ENCODE measurements around the gene PACRG. TPM values are rescaled to one million over a fixed set of nuclear protein-coding genes. Genes with fewer than 3 reads are reported as not detected.

PACRG gene
- total RNA-seq, 1 donor: under 0.01 TPM

DNA sequence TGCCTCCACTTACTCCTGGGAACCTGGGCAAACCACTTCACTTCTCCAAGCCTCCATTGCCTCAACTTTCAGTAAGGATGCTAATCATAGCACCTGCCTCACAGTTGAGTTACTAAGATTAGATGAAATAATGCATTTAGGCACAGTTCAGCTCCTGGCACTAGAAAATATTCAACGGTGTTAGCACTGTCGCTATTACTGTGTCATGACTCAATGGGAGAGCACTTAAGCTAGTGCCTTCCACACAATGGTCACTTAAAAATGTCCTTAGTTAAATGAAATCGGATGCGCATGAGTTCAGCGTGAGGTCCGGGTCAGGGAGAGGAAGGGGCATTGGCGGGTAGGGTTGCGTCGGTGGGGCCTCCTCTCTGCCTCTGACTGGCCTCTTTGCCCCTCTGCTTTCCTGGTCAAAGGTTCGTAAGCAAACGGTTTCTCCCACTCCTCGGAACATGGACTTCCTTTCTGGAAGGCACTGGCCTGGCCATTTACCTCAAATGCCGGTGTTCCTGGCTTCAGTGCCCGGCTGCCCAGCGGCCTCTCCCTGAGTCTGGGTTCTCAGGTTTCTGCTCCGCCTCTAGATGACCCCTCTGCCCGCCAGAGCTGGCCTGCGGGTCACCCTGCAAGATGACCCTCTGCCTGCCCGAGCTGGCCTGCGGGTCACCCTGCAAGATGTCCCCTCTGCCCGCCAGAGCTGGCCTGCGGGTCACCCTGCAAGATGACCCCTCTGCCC is 562.9 kb downstream of the PACRG start:
- no peak for DNase-seq (ENCODE audit: low read depth)
- no peak overlapping the region for H3K4me3 ChIP-seq (ENCODE audit: low read depth, low read length)
- TF ChIP-seq, protein P1, sequence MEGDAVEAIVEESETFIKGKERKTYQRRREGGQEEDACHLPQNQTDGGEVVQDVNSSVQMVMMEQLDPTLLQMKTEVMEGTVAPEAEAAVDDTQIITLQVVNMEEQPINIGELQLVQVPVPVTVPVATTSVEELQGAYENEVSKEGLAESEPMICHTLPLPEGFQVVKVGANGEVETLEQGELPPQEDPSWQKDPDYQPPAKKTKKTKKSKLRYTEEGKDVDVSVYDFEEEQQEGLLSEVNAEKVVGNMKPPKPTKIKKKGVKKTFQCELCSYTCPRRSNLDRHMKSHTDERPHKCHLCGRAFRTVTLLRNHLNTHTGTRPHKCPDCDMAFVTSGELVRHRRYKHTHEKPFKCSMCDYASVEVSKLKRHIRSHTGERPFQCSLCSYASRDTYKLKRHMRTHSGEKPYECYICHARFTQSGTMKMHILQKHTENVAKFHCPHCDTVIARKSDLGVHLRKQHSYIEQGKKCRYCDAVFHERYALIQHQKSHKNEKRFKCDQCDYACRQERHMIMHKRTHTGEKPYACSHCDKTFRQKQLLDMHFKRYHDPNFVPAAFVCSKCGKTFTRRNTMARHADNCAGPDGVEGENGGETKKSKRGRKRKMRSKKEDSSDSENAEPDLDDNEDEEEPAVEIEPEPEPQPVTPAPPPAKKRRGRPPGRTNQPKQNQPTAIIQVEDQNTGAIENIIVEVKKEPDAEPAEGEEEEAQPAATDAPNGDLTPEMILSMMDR (IDR thresholded peaks at IDR 0.05; ENCODE audit: insufficient read depth, low read depth, low read length): no peak

DNA sequence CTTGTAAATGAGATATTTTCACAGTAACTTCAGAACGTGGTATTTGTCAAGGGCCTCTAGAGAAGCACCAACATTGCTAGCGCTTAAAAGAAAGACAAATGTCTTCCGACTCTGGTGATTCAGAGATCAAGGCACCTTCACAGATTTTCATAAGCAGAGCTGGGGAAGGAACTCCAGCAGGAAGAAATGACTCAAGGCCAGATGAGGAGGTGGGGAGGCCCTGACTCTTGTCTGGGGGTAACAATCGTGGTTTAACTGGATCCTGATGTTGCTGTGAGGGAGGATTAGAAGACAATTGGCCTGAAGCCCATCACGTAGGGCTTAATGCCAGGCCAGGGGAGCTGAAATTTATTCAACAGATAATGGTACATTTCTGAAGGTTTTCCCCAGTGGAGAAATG is 563.8 kb downstream of the PACRG start:
- TF ChIP-seq, protein P1 (IDR thresholded peaks at IDR 0.05; ENCODE audit: insufficient read depth, low read depth, low read length): no peak
- DNase-seq (ENCODE audit: low read depth): peak; percentile 3
- H3K4me3 ChIP-seq (ENCODE audit: low read depth, low read length): no peak overlapping the region

DNA sequence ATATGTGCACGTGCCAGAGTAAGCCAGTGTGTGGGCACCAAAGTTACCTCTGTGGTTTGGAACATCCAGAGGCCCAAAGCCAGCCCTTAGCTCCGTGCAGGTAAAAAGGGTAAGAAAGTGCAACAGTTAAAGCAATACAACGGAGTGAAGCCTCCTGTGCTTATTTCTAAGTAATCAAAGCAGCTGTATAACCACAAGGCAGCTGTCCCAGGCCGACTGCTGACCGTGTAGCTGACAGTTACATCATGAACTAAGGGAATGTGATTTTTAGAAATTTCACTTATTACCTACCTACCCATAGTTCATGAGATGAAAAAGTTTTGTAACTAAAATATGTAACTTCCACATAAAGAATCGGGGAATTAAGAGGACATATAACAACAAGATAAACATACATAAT is 565.5 kb downstream of the PACRG start:
- H3K4me3 ChIP-seq (ENCODE audit: low read depth, low read length): no peak overlapping the region
- DNase-seq (ENCODE audit: low read depth): no peak
- TF ChIP-seq, protein P1 (IDR thresholded peaks at IDR 0.05; ENCODE audit: insufficient read depth, low read depth, low read length): no peak

DNA sequence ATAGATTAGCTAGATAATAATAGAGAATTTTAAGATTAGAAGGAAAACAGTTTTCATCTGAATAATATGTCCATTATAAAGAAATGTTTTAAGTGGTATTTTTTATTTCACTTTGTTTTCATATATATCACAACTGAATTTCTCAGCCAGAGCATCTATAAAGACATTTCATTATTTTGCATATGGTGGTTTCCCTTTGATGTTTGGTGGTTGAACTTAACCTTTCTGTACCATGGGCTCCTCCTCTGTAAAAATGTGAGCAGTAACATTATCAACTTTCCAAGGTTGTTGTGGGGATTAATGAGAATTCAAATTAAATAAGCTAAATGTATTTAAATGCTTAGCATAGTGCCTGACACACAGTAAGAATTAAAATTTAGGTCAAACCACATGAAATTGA is 567.0 kb downstream of the PACRG start:
- no peak for DNase-seq (ENCODE audit: low read depth)
- TF ChIP-seq, protein P1 (IDR thresholded peaks at IDR 0.05; ENCODE audit: insufficient read depth, low read depth, low read length): no peak
- H3K4me3 ChIP-seq (ENCODE audit: low read depth, low read length): no peak overlapping the region

DNA sequence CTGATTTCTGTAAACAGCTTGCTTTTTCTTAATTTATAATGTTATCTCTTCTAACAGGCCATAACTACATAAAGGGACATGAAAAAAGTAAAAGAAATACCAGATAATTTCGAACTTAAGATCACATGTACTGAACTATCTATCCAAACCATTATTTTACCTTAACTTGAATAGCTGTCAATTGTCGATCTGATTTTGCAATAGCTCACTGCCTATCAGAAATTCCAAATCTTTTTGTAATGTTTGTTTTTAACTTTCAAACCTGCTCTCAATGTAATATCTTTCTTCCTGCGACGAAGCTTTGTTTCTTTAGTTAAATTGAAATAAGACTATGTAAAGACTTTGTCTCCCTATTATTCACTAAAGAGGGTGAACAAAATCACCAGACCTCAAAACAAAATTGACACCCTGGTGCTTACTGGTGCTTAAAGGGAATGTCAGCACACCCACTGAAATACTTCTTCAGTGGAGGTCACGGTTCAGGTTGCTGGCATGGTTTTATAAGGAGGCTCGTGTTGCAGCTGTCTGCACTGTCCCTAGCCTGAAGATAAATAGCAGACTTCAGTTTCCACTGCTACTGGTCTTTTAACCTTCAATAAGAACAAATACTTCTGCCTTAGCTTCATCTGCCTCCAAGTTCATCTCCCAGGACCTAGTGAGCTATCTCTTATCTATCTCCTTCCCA is 569.2 kb downstream of the PACRG start:
- TF ChIP-seq, protein P1 (IDR thresholded peaks at IDR 0.05; ENCODE audit: insufficient read depth, low read depth, low read length): no peak
- no peak overlapping the region for H3K4me3 ChIP-seq (ENCODE audit: low read depth, low read length)
- no peak for DNase-seq (ENCODE audit: low read depth)

DNA sequence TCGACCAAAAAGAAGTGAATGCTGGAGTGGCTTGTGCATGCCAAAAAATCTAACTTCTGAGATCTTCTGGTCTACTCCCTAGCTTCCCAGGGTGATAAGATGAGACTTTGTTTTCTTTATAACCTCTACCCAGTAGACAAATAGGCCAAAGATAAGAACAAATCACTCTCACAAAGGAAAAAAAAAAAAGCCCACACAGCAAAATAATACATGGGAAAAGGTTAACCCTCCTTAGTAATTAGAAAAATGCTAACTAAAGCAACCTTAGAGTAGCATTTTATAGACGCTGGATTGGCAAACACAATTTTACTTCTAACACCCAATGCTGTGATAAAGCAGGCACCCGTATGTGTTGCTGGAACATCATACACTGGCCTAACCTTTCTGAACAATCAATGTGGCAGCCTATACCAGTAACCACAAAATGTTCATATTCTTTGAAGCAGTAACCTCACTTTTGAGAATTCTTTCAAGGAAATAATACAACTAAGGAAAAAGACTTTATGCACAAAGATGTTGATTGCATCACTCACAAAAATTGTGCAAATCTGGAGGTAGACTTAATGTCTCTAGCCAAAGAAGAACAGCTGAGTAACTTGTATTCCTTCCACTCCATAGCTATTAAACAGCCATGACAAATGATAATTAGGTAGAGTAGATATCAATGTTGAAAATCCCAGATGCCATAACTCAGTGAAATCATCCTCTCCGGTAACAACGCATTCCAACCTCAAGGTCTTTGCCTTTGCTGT is 570.5 kb downstream of the PACRG start:
- no peak overlapping the region for H3K4me3 ChIP-seq (ENCODE audit: low read depth, low read length)
- DNase-seq (ENCODE audit: low read depth): no peak
- TF ChIP-seq, protein P1 (IDR thresholded peaks at IDR 0.05; ENCODE audit: insufficient read depth, low read depth, low read length): no peak

All from fibroblast of villous mesenchyme (primary cell).